HG02981 (cell line): Measurements from ENCODE around the gene PRF1.
"Not testable (repeated sequence)": the region's sequence is repeated elsewhere in the genome, so short reads cannot be mapped to it uniquely, and the experiment has no call there.

Source experiments
- ATAC-seq: cut with Tn5 transposase; IDR thresholded peaks from one replicate; pipeline ENCODE4 v1.9.1; 2021; ENCODE audit warnings: mild to moderate bottlenecking, moderate library complexity; ENCODE audit not compliant: unreplicated experiment

The PRF1 gene

GRCh38 chr10:70595566-70596016 is 7.0 kb downstream of the PRF1 start:
- no peak for ATAC-seq

DNA sequence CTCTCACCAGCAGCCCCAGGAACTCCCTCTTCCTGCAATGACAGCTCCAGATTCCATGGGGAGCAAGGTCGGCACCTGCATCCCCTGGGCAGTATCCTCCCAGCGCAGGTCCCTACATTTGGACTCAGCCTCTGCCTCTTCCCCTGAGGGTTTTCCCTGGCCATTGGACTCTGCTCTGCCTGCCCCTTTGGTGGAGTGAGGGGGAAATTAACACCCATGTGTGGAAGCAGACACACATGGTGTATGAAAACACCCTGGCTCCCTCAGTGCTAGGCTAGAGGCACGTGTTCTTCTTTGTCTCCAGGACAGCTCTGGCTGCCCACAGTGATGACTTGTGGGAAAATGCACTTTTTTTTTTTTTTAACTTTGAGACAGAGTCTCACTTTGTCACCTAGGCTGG is 8.4 kb downstream of the PRF1 start:
- no peak for ATAC-seq

DNA sequence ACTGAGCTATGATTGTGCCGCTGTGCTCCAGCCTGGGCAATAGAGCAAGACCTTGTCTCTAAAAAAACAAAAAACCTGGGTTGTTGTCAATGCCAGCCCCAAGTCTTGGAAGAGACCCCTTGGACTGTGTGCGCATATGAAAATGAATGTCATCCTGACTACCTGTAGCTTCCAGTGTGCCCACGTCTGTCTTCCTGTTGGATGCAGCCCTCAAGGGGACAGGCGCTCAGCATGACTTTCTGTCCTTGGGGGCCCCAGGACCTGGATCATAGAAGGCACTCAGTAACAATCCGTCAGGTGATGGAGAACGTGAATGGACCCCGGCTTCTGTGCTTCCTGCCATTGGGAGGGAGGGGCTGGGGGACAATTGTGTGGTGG is 9.0 kb downstream of the PRF1 start:
- ATAC-seq = no peak

DNA sequence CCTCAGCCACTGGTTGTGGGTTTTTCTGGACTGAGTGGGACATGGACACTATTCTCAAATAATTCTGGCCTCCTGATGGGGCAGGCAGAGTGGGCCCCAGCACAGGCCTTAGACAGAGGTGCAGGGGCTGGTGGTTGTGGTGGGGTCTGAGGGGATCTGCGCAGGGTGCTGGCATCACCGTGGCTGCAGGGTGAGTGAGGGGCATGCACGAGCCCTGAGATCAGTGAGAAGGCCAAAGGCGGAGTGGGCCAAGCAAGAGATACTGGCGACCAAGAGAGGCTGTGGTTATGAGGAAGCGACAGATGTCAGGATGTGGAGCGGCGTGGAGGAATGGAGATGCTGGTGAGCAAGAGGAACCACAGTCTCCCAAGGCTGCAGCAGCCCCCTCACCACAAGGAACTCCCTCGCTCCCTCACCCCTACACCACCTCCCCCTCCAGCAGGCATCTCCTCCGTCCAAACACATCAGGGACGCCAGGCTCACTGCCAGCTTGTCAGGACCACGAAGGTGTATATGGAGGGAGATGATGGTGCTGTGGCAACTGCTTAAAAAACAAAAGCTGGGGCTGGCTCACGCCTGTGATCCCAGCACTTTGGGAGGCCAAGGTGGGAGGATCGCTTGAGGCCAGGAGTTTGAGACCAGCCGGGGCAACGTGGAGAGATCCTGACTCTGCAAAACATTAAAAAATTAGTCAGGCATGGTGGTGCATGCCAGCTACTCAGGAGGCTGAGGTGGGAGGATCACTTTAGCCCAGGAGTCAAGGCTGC is 9.6 kb downstream of the PRF1 start:
- ATAC-seq = no peak

DNA sequence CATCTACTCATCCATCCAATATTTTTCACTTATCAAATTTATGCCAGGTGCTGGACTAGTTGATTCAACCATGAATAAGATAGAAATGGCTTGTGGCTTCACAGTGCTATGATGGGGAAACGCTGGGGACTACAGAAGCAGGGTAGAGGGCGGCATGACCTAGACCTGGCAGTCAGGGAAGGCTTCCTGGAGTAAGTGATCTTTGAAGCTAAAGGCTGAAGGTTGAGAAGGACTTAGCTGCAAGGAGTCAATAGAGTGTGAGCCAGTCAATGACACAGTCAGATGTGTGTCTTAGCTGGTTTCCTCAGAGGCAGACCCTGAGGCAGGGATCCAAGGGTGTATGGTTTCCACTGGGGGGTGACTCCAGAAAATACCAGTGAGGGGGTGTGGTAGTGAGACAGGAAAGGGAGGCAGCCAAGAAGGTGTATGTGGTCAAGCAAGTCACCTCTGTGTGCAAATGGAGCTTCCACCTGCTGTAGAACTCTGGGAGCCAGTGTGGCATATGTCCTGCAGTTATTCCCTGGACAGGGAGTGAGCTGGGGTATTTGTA is 10.3 kb downstream of the PRF1 start:
- ATAC-seq = no peak

- ATAC-seq = no peak
Observed at GRCh38 chr10:70590655-70591416, 11.7 kb downstream of the PRF1 start.

- no peak for ATAC-seq
Observed at GRCh38 chr10:70589762-70590654, 12.5 kb downstream of the PRF1 start.

DNA sequence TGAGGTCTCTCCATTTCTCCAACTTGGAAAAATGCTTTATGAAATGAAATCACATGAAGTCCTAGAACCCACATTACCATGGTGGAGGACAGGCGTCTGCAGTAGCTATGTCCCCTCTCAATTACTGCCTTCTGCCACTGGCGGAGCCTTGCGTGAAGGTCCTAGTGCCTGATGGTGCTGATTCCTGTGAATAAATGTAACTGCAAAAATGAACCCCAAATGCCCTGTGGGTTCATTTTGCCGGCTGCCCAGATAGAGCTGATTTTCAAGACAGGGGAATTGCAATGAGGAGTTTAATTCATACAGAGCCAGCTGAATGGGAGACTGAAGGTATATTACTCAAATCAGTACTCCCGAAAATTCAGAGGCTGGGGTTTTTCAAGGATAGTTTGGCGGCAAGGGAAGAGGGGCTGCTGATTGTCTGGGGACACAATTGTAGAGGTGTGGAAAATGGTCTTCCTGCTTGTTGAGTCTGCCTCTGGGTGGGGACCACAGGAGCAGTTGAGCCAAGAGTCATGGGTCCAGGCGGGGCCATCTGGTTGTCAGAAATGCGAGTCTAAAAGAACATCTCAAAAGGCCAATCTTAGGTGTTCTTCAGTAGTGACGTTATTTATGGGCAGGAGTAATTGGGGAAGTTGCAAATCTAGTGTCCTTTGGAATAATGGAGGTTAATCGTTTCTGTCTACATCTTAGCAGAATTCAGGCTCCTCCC is 13.5 kb downstream of the PRF1 start:
- ATAC-seq = no peak

- no peak for ATAC-seq
Observed at GRCh38 chr10:70588255-70588654, 14.3 kb downstream of the PRF1 start.

DNA sequence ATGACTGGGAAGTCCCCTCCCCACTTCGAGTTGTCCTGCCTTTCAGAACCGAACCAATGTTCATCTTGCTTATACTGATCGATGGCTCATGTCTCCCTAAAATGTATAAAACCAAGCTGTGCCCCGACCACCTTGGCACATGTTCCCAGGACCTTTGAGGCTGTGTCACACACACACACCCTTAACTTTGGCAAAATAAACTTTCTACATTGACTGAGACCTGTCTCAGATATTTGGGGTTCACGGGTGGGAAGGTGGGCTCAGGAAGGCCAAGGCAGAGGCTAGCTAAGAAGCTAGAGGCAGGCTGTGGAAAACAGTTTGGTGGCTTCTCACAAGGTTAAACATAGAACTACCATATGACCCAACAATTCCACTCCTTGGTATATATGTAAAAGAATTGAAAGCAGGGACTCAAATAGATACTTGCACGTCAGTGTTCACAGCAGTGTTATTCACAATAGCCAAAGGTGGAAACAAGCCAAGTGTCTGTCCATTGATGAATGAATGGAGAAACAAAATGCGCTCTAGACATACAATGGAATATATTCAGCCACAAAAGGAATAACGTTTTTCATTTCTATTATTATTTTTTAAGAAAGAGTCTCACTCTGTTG is 15.4 kb downstream of the PRF1 start:
- no peak for ATAC-seq

- no peak for ATAC-seq
Observed at GRCh38 chr10:70586348-70586930, 16.1 kb downstream of the PRF1 start.

DNA sequence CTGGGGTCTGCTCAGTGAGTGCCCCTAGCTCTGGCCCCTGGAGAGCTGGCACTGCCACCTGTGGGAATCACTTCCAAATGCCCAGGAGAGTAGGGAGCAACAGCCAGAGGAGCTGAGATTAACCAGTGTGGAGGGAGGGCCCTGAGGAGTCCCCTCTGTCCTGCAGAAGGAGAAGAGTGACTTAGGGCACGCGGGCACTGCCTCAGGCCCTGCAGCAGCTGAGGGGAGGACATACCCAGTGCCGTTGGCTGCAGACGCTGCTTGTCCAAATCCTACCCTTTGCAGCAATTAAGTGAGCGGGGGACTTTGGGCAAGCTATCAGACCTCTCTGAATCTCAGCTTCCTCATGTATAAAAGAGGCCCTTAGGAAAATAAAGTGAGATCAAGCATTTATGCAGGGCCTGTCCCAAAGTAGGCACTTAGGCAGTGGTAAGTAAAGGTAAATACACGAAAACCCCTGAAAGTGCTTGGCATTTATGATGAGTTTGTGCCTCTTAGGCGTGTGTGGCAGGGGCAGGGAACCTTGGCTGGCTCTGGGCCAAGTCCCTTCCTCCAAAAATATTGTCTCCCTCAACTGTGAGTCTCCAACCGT is 16.9 kb downstream of the PRF1 start:
- no peak for ATAC-seq

DNA sequence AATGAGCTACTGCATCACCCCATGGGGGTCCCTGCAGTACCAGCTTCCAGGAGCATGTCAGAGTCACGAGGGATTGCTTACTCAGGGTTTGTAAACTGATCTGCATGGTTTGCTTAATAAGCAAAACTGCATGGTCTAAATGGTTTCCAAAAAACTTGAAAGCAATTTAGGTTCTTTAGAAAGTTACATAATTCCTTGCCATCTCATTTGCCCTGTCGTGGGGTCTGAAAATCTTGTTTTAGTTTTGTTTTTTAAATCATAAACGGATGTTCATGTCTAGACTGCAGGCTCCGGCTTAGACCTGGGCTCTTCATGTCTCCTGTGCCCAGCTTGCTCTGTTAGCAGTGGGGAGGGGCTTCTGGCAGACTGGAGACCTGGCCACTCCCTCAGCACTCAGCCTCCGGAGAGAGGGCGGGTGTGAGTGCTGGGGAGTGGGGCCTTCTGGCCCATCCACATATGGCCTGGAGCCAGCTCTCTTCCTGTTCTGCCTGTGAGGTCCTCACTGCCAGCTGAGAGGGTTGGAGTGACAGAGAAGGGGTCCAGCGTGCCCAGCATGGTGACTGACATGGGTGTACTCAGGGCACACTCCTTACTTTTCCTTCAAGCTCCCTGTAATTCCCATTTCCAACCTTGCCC is 17.5 kb downstream of the PRF1 start:
- no peak for ATAC-seq

- ATAC-seq = no peak
Observed at GRCh38 chr10:70584366-70584765, 18.2 kb downstream of the PRF1 start.

- ATAC-seq = no peak
Observed at GRCh38 chr10:70583669-70584037, 18.9 kb downstream of the PRF1 start.

DNA sequence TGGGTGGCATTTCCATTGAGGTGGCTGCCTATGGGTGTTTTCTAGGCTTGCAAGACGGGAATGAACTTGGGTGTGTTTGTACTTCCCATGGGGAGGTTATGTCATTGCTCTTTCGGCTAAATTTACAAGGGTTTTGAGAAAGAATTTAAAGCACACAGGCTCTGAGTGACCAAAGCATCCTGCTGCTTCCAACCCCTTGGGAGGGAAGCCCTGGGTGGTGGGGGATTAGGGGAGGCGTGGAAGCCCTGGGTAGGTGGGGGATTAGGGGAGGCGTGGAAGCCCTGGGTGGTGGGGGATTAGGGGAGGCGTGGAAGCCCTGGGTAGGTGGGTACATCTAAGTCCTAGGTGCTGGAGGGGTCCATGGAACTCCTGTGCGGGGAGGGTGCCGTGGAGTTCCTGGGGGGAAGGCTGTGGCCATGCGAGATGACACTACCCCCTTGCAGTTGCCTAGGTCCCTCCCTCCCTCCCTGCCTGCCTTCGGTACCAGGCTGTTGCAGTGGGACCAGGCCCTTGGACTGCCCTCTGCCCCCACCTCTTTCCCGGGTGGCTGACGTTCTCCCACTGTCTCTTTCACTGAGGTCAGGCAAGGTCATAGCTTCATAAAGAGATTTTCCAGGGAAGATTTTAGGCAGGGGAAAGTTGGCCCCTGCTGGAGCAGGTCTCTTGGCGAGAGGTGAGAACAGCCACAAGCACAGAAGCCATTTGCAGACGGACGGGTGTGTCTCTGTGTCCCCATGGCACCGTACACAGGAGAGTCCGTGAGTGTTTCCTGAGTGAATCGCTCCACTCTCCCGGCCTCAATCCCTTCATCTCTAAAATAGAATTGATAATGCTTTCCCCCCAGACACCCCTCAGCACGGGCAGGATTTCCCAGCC is 19.5 kb downstream of the PRF1 start:
- ATAC-seq = no peak

GRCh38 chr10:70581176-70581575 is 21.4 kb downstream of the PRF1 start:
- ATAC-seq = not testable (repeated sequence)
